H9 (cell line): ENCODE measurements around the gene CRIP2. TPM values are rescaled to one million over a fixed set of nuclear protein-coding genes. Genes with fewer than 3 reads are reported as not detected.

ENCODE experiments used
- DNase-seq: peaks from one replicate; pipeline ENCODE4 v3.0.0-alpha.2; 2017
- H2AFZ ChIP-seq: one replicate; pipeline ENCODE4 v1.6.1; 2013; ENCODE audit warnings: mild to moderate bottlenecking, low read length, control low read depth, moderate library complexity
- H2AK5ac ChIP-seq: 2 replicates; pipeline ENCODE4 v1.6.1; 2013; ENCODE audit warnings: low read length, control low read depth, mixed read lengths; ENCODE audit not compliant: insufficient read length
- H2BK120ac ChIP-seq: one replicate; pipeline ENCODE4 v1.6.1; 2013; ENCODE audit warnings: low read depth, mild to moderate bottlenecking, low read length, control low read depth, inconsistent platforms; ENCODE audit not compliant: poor library complexity, severe bottlenecking
- H2BK12ac ChIP-seq: 2 replicates; pipeline ENCODE4 v1.6.1; 2013; ENCODE audit warnings: low read length, control low read depth, mixed read lengths, low read depth; ENCODE audit not compliant: insufficient read length
- H2BK15ac ChIP-seq: 2 replicates; pipeline ENCODE4 v1.6.1; 2013; ENCODE audit warnings: low read depth, low read length, control low read depth
- H2BK20ac ChIP-seq: one replicate; pipeline ENCODE4 v1.6.1; 2013; ENCODE audit warnings: low read depth, mild to moderate bottlenecking, low read length, control low read depth, inconsistent platforms; ENCODE audit not compliant: poor library complexity, severe bottlenecking
- H2BK5ac ChIP-seq: 2 replicates; pipeline ENCODE4 v1.6.1; 2013; ENCODE audit warnings: low read length, control low read depth, mixed read lengths; ENCODE audit not compliant: insufficient read length
- H3K14ac ChIP-seq: 2 replicates; pipeline ENCODE4 v1.6.1; 2013; ENCODE audit warnings: low read length, control low read depth; ENCODE audit not compliant: insufficient read depth
- H3K18ac ChIP-seq: 2 replicates; pipeline ENCODE4 v1.6.1; 2013; ENCODE audit warnings: low read depth, mild to moderate bottlenecking, mixed read lengths, low read length, control low read depth; ENCODE audit not compliant: insufficient read length
- H3K23ac ChIP-seq: 2 replicates; pipeline ENCODE4 v1.6.1; 2013; ENCODE audit warnings: low read length, control low read depth, mixed read lengths, low read depth; ENCODE audit not compliant: insufficient read length
- H3K23me2 ChIP-seq: 2 replicates; pipeline ENCODE4 v1.6.1; 2013; ENCODE audit warnings: low read depth, mild to moderate bottlenecking, mixed read lengths, low read length, control low read depth; ENCODE audit not compliant: insufficient read length, poor library complexity, severe bottlenecking
- H3K27ac ChIP-seq: 2 replicates; pipeline ENCODE4 v1.5.1; 2013; ENCODE audit warnings: low read length, control low read depth, mixed read lengths, low read depth; ENCODE audit not compliant: insufficient read length
- H3K27me3 ChIP-seq: 2 replicates; pipeline ENCODE4 v1.6.1; 2013; ENCODE audit warnings: low read length, control low read depth, inconsistent platforms; ENCODE audit not compliant: insufficient read depth
- H3K4ac ChIP-seq: 2 replicates; pipeline ENCODE4 v1.6.1; 2013; ENCODE audit warnings: low read depth, mild to moderate bottlenecking, control low read depth, inconsistent platforms, low read length, moderate library complexity
- H3K4me1 ChIP-seq: 2 replicates; pipeline ENCODE4 v1.6.1; 2013; ENCODE audit warnings: low read length, control low read depth, inconsistent platforms; ENCODE audit not compliant: insufficient read depth
- H3K4me2 ChIP-seq: 2 replicates; pipeline ENCODE4 v1.6.1; 2013; ENCODE audit warnings: low read length, control low read depth, mixed read lengths; ENCODE audit not compliant: insufficient read length, insufficient read depth
- H3K56ac ChIP-seq: 2 replicates; pipeline ENCODE4 v1.6.1; 2013; ENCODE audit warnings: low read depth, mild to moderate bottlenecking, mixed read lengths, low read length, control low read depth; ENCODE audit not compliant: insufficient read length
- H3K79me1 ChIP-seq: 2 replicates; pipeline ENCODE4 v1.6.1; 2013; ENCODE audit warnings: low read depth, mild to moderate bottlenecking, moderate library complexity, low read length, control low read depth, inconsistent platforms; ENCODE audit not compliant: insufficient read depth, poor library complexity, severe bottlenecking
- H3K79me2 ChIP-seq: 2 replicates; pipeline ENCODE4 v1.6.1; 2013; ENCODE audit warnings: low read length, control low read depth, inconsistent platforms; ENCODE audit not compliant: insufficient read depth
- H3K9ac ChIP-seq: 2 replicates; pipeline ENCODE4 v1.6.1; 2013; ENCODE audit warnings: low read length, control low read depth, mixed read lengths; ENCODE audit not compliant: insufficient read length; ENCODE audit errors: extremely low read depth
- H3K9me3 ChIP-seq: one replicate; pipeline ENCODE4 v1.6.1; 2013; ENCODE audit warnings: low read depth, low read length, inconsistent platforms; ENCODE audit not compliant: control insufficient read depth
- H3T11ph ChIP-seq: one replicate; pipeline ENCODE4 v1.6.1; 2013; ENCODE audit warnings: mild to moderate bottlenecking, low read length, control low read depth, inconsistent platforms
- H4K20me1 ChIP-seq: one replicate; pipeline ENCODE4 v1.6.1; 2013; ENCODE audit not compliant: control insufficient read depth, insufficient read length, insufficient read depth
- H4K5ac ChIP-seq: 2 replicates; pipeline ENCODE4 v1.6.1; 2013; ENCODE audit warnings: low read depth, mild to moderate bottlenecking, mixed read lengths, low read length, control low read depth; ENCODE audit not compliant: insufficient read length
- H4K8ac ChIP-seq: replicated peaks from 2 replicates; pipeline ENCODE4 v1.6.1; 2013; ENCODE audit warnings: low read length, control low read depth, mixed read lengths, low read depth; ENCODE audit not compliant: insufficient read length
- H4K91ac ChIP-seq: 2 replicates; pipeline ENCODE4 v1.6.1; 2013; ENCODE audit warnings: low read depth, mild to moderate bottlenecking, moderate library complexity, mixed read lengths, low read length, control low read depth; ENCODE audit not compliant: insufficient read length
- H3K27ac Mint-ChIP-seq, 3 experiments: 2 replicates in 2 of 3; 3 replicates in 1 of 3; pipeline ENCODE4 v1.8.0; 2020 to 2021; ENCODE audit warnings: mixed read lengths in 3 of 3, mild to moderate bottlenecking in 1 of 3, moderate library complexity in 1 of 3
- H3K27me3 Mint-ChIP-seq: 2 replicates; pipeline ENCODE4 v1.8.0; 2021; ENCODE audit warnings: low read depth, mild to moderate bottlenecking, moderate library complexity, mixed read lengths
- H3K36me3 Mint-ChIP-seq, 3 experiments: 2 replicates in 2 of 3; 3 replicates in 1 of 3; pipeline ENCODE4 v1.8.0; 2020 to 2021; ENCODE audit warnings: low read depth in 3 of 3, mixed read lengths in 3 of 3; ENCODE audit not compliant: insufficient read depth in 1 of 3
- H3K4me1 Mint-ChIP-seq, 2 experiments: 2 replicates each; pipeline ENCODE4 v1.8.0; 2020; ENCODE audit warnings: mixed read lengths in 2 of 2
- H3K4me3 Mint-ChIP-seq, 2 experiments: 2 replicates in 1 of 2; 3 replicates in 1 of 2; pipeline ENCODE4 v1.8.0; 2020 to 2021; ENCODE audit warnings: mild to moderate bottlenecking in 2 of 2, mixed read lengths in 2 of 2, moderate library complexity in 1 of 2
- H3K9me3 Mint-ChIP-seq, 2 experiments: 2 replicates in 1 of 2; 3 replicates in 1 of 2; pipeline ENCODE4 v1.8.0; 2020; ENCODE audit warnings: mild to moderate bottlenecking in 2 of 2, mixed read lengths in 2 of 2, moderate library complexity in 1 of 2
- CTCF ChIP-seq: fragments of 200-600 bp; sonication (generic); conservative IDR thresholded peaks from 3 replicates; pipeline ENCODE4 v1.8.0; 2021; ENCODE audit warnings: antibody characterized with exemption, mild to moderate bottlenecking
- WGBS: extraction: QIAGEN DNeasy Blood & Tissue Kit; methylation state at CpG from one replicate; pipeline ENCODE4 v1.1.7; 2013; ENCODE audit warnings: missing lambda C conversion rate, low lambda C conversion rate, mixed read lengths; ENCODE audit not compliant: insufficient read length; ENCODE audit errors: extremely low coverage; 5-methylcytosine and 5-hydroxymethylcytosine counted together
- total RNA-seq: library from RNA; stranded (reverse); gene quantifications from 2 replicates; pipeline ENCODE4 v1.2.1, GENCODE V29; 2021

The CRIP2 gene
- total RNA-seq, 1 experiment from 2014 or later = 5.7 TPM

GRCh38 chr14:105482486-105483110, 8.0 kb downstream of the CRIP2 start:
- peaks cover 86% of the 10 kb centered on the region for H3K27me3 Mint-ChIP-seq
- no peak overlapping the region for H3K4me2 ChIP-seq

More at GRCh38 chr14:105482486-105483110, 8.0 kb downstream of the CRIP2 start:
- Histone ChIP-seq H2BK120ac (peak overlapping the region; percentile 84), H3K23ac (no peak overlapping the region), H4K20me1 (no peaks in the 10 kb centered on the region), H3K79me1 (no peaks in the 10 kb centered on the region), H2BK5ac (no peak overlapping the region), H4K8ac (no peak overlapping the region), H3K23me2 (peaks cover 7% of the 10 kb centered on the region), H2BK12ac (peak overlapping the region; percentile 59), H3K27ac (no peak overlapping the region), H3K56ac (no peak overlapping the region), H4K5ac (peak overlapping the region; percentile 47), H3K27me3 (peaks cover 41% of the 10 kb centered on the region), H4K91ac (peak overlapping the region; percentile 86), H3T11ph (peak overlapping the region; percentile 71), H2AK5ac (no peak overlapping the region), H3K4ac (peak overlapping the region; percentile 93), H3K9me3 (no peaks in the 10 kb centered on the region), H3K4me1 (no peaks in the 10 kb centered on the region), H2AFZ (no peak overlapping the region), H3K9ac (no peak overlapping the region), H2BK20ac (no peak overlapping the region), H3K14ac (peak overlapping the region; percentile 90), H2BK15ac (no peak overlapping the region), H3K18ac (peak overlapping the region; percentile 91), H3K79me2 (no peaks in the 10 kb centered on the region)
- Mint-ChIP-seq H3K4me1 (peaks cover 11 to 28% of the 10 kb centered on the region in 2 experiments), H3K36me3 (no peaks in the 10 kb centered on the region), H3K9me3 (0 out of 5 replicates have a peak, but pooled peaks cover 0 to under 1% of the 10 kb centered on the region in 2 experiments), H3K4me3 (peak overlapping the region in 1 of 2 experiments; percentile 71; a peak in 3 of 5 replicates), H3K27ac (peak overlapping the region in 2 of 3 experiments; percentile 73 to 98; a peak in 3 of 7 replicates)
- TF ChIP-seq CTCF = no peak
- no peak for DNase-seq
- WGBS = no CpG with 5 or more reads among the region's 18 CpGs
